GM21576 (cell line): ENCODE data around the gene ZNF280C.
A peak's percentile ranks its signal among the peaks of the same experiment; 100 is the strongest.
"Not testable (repeated sequence)": the region's sequence is repeated elsewhere in the genome, so short reads cannot be mapped to it uniquely, and the experiment has no call there.

Source experiments
- ATAC-seq: cut with Tn5 transposase; IDR thresholded peaks from one replicate; pipeline ENCODE4 v1.9.1; 2021; ENCODE audit warnings: mild to moderate bottlenecking, moderate library complexity; ENCODE audit not compliant: unreplicated experiment

The ZNF280C gene

GRCh38 chrX:130268449-130269170, at the start of gene ZNF280C:
TSS of gene ZNF280C (minus strand) at chrX:130268899. CDS start at chrX:130260449, 8,450 bp downstream.
- peak; percentile 90 for ATAC-seq

GRCh38 chrX:130304587-130305368, 36.1 kb upstream of the ZNF280C start:
- no peak for ATAC-seq

DNA sequence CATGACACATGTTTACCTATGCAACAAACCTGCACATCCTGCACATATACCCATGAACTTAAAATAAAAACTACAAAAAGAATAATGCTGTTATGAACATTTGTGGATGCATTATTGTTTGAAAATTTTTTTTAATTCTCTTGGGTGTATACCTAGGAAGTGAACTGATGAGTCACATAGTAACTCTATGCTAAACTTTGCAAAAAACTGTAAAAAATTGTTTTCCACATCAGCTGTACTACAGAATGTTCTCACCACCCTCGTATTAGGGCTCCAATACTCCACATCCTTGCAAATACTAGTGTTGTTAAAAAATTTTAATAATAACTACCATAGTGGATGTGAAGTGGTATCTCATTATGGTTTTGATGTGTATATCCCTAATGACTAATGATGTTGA, 33.3 kb upstream of the ZNF280C start:
- ATAC-seq: no peak

GRCh38 chrX:130301405-130301804, 32.7 kb upstream of the ZNF280C start:
- no peak for ATAC-seq

DNA sequence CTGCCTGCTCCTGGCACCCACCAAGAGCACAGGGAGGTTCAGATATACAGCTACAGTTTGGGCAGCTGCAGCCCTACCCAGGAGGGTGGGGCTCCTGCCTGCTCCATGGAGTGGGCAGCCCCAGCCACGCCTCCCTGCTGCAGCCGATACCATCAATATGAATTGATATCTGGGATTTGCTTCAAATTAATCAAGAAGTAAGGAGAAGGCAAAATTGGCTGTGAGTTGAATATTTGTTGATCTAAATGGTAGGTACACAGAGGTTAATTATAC, 31.2 kb upstream of the ZNF280C start:
- no peak for ATAC-seq

DNA sequence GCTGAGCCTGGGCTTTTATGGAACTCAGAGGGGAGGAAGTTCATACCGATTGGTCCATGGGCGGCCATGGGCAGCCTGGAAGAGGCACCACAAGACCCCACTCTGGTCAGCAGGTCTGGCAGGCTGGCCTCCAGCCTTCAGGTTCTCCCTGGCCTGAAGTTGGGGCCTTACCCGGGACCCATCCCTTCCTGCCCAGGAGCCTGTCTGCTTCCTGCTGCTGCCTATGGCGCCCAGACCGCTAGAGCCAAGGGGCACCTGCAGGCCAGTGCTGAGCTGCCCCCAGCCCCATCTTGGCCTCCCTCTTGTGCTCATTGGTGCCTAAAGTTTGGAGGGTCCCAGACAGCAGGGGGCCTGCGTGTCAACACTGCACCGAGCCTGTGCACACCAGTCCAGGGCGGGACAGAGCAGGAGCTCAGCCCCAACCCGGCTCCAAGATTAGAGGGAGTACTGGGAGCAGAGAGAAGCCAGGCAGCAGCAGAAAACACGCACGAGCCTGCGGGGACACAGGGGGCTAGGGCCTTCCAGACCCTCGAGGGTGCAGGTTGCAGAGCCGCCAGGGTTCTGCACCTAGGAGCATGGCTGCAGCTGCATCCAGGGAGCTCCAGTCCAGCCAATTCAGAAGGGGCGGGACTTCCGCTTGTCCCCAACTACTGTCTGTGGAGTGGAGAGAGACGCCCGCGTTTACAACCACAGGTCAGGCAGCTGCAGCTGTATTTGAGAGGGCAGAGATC, 30.7 kb upstream of the ZNF280C start:
- no peak for ATAC-seq

GRCh38 chrX:130296743-130297142, 28.0 kb upstream of the ZNF280C start:
- ATAC-seq: no peak

GRCh38 chrX:130296297-130296678, 27.6 kb upstream of the ZNF280C start:
- no peak for ATAC-seq

DNA sequence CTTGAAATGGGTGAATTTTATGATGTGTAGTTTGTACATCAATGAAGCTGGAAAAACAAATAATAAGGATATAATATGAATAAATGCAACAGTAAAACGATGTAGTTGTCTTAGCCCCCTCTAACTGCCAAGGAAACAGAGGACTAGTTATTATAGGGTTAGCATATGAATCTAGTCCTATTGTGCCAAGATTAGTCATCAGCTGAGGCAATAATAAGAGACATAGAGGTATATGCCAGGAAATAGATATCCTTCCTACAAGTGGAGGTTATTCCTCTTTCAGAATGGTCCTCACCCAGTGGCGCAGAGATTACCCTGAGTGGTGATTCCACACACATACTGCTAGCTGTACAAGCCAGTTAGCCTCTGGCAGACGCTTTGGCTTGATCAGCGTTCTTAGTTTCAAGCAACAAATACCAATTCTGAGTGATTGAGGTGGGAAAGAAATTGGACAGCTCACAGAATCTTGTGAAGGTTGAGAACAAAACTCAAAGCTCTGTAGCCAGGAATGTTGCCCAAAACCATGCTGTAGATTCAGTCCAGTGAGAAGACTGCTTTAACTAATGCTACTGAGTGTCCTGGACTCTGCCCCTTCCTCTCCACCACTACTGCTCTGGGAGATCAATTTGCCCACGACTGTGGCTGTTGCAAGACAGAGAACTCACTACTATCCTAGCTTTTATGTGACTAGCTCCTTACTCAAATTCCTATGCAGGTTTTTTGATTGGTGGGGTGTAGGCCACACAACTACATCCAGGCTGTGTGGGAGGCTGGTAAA, 27.0 kb upstream of the ZNF280C start:
- no peak for ATAC-seq

GRCh38 chrX:130287071-130287770, 18.5 kb upstream of the ZNF280C start:
- ATAC-seq: no peak

GRCh38 chrX:130285710-130286109, 17.0 kb upstream of the ZNF280C start:
- no peak for ATAC-seq

DNA sequence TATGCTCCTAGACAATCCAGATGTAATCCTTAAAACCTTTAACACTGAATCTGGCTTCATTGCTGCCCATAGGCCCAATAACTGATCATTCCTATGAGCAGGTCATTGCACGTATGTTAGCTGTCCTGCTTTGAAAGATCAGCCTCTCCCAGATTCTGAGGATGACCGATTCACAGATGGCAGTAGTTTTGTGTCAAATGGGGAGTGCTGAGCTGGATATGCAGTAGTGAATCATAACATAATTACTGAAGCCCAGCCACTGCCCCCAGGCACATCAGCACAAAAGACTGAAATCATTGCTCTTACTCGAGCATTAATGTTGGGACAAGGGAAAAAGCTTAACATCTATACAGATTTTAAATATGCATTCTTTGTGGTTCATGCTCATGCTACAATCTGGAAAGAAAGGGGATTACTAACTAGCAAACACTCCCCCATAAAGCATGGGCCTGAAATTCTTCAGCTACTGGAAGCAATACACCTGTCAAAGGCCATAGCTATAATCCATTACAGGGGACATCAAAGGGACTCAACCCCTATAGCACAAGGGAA, 16.4 kb upstream of the ZNF280C start:
- ATAC-seq: no peak

- no peak for ATAC-seq
Observed at GRCh38 chrX:130282151-130282550, 13.5 kb upstream of the ZNF280C start.

GRCh38 chrX:130280901-130281300, 12.2 kb upstream of the ZNF280C start:
- no peak for ATAC-seq

GRCh38 chrX:130272253-130272652, 3.6 kb upstream of the ZNF280C start:
- ATAC-seq: not testable (repeated sequence)

- ATAC-seq: not testable (repeated sequence)
Observed at GRCh38 chrX:130269391-130269790, 692 bp upstream of the ZNF280C start.

DNA sequence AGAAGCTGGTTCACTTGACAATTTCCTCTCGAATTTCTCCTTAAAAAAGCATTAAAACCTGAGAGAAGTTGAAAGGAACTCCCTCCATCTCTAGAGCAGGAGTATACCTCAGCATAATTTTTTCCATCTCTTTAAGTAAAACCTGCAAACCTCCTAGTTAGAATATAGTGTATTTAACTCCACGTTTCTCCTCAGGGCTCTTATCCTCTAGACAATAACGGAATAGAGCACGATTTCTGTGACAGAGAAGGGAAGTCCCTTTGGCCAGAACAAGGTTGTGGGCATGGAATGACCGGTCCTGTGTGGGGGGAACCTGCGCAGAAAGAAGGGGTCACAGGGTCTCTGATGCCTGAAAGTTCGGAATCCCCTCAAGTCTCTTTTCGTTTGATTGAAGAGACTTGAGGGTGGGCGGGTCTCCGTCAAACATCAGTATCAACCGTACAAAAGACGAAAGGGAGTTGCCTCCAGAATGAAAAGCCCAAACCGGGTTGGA, 697 bp downstream of the ZNF280C start:
- ATAC-seq: peak; percentile 1

DNA sequence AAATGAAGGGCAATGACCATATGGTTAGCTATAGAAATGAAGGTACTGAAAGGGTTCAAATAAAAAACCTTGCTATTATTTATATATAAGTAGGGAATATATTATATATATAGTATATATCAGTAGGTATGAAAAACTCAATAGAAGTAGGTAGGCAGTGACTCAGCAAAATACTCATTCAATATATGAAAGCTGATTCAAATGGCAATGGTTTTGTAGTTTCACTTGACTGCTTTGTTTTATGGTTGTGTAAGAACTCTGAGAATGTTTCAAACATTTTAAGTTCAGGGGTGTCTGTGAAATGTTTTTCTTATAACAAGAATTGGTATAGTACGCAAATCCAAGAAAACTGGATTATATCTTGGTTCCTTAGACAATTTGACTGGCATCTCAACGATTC, 4.1 kb downstream of the ZNF280C start:
- ATAC-seq: no peak

GRCh38 chrX:130263016-130263415, 5.7 kb downstream of the ZNF280C start:
- no peak for ATAC-seq

DNA sequence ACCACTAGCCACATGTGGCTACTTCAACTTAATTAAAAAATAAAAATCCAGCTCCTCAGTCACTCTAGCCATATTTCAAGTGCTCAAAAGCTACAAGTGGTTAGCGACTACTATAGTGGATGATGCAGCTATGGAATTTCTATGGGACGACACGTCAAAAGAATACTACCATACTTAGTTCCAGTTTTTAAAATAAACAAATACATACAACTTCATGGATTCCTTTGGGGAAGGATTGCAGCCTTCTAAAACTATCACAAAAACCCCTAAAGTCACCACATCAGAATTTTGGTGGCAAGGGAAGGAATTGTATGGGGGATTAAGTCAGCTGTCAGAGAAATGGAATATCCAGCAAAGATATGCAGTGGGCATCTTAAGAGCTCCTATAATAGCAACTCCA, 6.5 kb downstream of the ZNF280C start:
- ATAC-seq: no peak
